ENCODE measurements around the gene SLFN12.
"Not testable (repeated sequence)": the region's sequence is repeated elsewhere in the genome, so short reads cannot be mapped to it uniquely, and the experiment has no call there.

Gene SLFN12

GRCh38 chr17:35416659-35417058, 15.6 kb downstream of the SLFN12 start:
- DNase-seq (ENCODE audit: low read depth), result no peak
- no peak overlapping the region for H3K4me3 ChIP-seq (ENCODE audit: low read depth, low read length)

GRCh38 chr17:35414707-35415106, 17.6 kb downstream of the SLFN12 start:
- not testable (repeated sequence) for DNase-seq (ENCODE audit: low read depth); H3K4me3 ChIP-seq (ENCODE audit: low read depth, low read length)

GRCh38 chr17:35414247-35414646, 18.1 kb downstream of the SLFN12 start:
- no peak overlapping the region for H3K4me3 ChIP-seq (ENCODE audit: low read depth, low read length)
- DNase-seq (ENCODE audit: low read depth), result no peak

- no peak for DNase-seq (ENCODE audit: low read depth)
- no peak overlapping the region for H3K4me3 ChIP-seq (ENCODE audit: low read depth, low read length)
Measured at GRCh38 chr17:35407531-35407930, 24.8 kb downstream of the SLFN12 start.

- H3K4me3 ChIP-seq (ENCODE audit: low read depth, low read length), result no peak overlapping the region
- DNase-seq (ENCODE audit: low read depth), result no peak
Measured at GRCh38 chr17:35406568-35406967, 25.7 kb downstream of the SLFN12 start.

- no peak overlapping the region for H3K4me3 ChIP-seq (ENCODE audit: low read depth, low read length)
- DNase-seq (ENCODE audit: low read depth), result peak; percentile 4
Measured at GRCh38 chr17:35404360-35404759, 27.9 kb downstream of the SLFN12 start.

- DNase-seq (ENCODE audit: low read depth); H3K4me3 ChIP-seq (ENCODE audit: low read depth, low read length): not testable (repeated sequence)
Measured at GRCh38 chr17:35393783-35394182, 38.5 kb downstream of the SLFN12 start.

GRCh38 chr17:35390663-35391062, 41.6 kb downstream of the SLFN12 start:
- H3K4me3 ChIP-seq (ENCODE audit: low read depth, low read length), result no peak overlapping the region
- DNase-seq (ENCODE audit: low read depth), result no peak

- DNase-seq (ENCODE audit: low read depth), result no peak
- H3K4me3 ChIP-seq (ENCODE audit: low read depth, low read length), result no peak overlapping the region
Measured at GRCh38 chr17:35390156-35390555, 42.1 kb downstream of the SLFN12 start.

- no peak for DNase-seq (ENCODE audit: low read depth)
- no peak overlapping the region for H3K4me3 ChIP-seq (ENCODE audit: low read depth, low read length)
Measured at GRCh38 chr17:35387496-35387895, 44.8 kb downstream of the SLFN12 start.

- no peak overlapping the region for H3K4me3 ChIP-seq (ENCODE audit: low read depth, low read length)
- DNase-seq (ENCODE audit: low read depth), result no peak
Measured at GRCh38 chr17:35377706-35378105, 54.6 kb downstream of the SLFN12 start.

GRCh38 chr17:35377068-35377467, 55.2 kb downstream of the SLFN12 start:
- DNase-seq (ENCODE audit: low read depth), result no peak
- H3K4me3 ChIP-seq (ENCODE audit: low read depth, low read length), result no peak overlapping the region

- peak; percentile 43 for DNase-seq (ENCODE audit: low read depth)
- H3K4me3 ChIP-seq (ENCODE audit: low read depth, low read length), result no peak overlapping the region
Measured at GRCh38 chr17:35376245-35376644, 56.1 kb downstream of the SLFN12 start.

- DNase-seq (ENCODE audit: low read depth), result no peak
Measured at GRCh38 chr17:35374766-35375344, 57.4 kb downstream of the SLFN12 start.

GRCh38 chr17:35373984-35374765, 58.1 kb downstream of the SLFN12 start:
- peak overlapping the region; percentile 63 for H3K4me3 ChIP-seq (ENCODE audit: low read depth, low read length)
- no peak for DNase-seq (ENCODE audit: low read depth)

More at GRCh38 chr17:35374766-35375344, 57.4 kb downstream of the SLFN12 start:
- peak overlapping the region; percentile 63 for H3K4me3 ChIP-seq (ENCODE audit: low read depth, low read length)

GRCh38 chr17:35373534-35373983, 58.7 kb downstream of the SLFN12 start, which contains the start of gene SLFN11:
SLFN11 (minus strand) TSS chr17:35373621; CDS start chr17:35363807, 9,814 bp downstream.
- H3K4me3 ChIP-seq (ENCODE audit: low read depth, low read length), result peak within 1 kb of the TSS; percentile 63
- DNase-seq (ENCODE audit: low read depth), result peak; percentile 86

GRCh38 chr17:35372846-35373533, 59.3 kb downstream of the SLFN12 start:
- peak overlapping the region; percentile 63 for H3K4me3 ChIP-seq (ENCODE audit: low read depth, low read length)
- no peak for DNase-seq (ENCODE audit: low read depth)

- H3K4me3 ChIP-seq (ENCODE audit: low read depth, low read length), result peak overlapping the region; percentile 63
- no peak for DNase-seq (ENCODE audit: low read depth)
Measured at GRCh38 chr17:35371934-35372333, 60.4 kb downstream of the SLFN12 start.

- DNase-seq (ENCODE audit: low read depth), result no peak
- H3K4me3 ChIP-seq (ENCODE audit: low read depth, low read length), result no peak overlapping the region
Measured at GRCh38 chr17:35368081-35368830, 64.0 kb downstream of the SLFN12 start.

GRCh38 chr17:35361027-35361426, 71.3 kb downstream of the SLFN12 start:
- H3K4me3 ChIP-seq (ENCODE audit: low read depth, low read length), result no peak overlapping the region
- DNase-seq (ENCODE audit: low read depth), result no peak

Measured in skeletal muscle cell (primary cell).